MM.1S (cell line): ENCODE results near the gene ASIC5.

Source experiments
- EZH2 ChIP-seq: fragments of 300-600 bp; sonication (generic); optimal IDR thresholded peaks from 2 replicates; pipeline ENCODE3; 2017; ENCODE audit warnings: low read depth, mild to moderate bottlenecking, antibody characterized with exemption, low read length, mixed read lengths
- EZH2phosphoT487 ChIP-seq: fragments of 300-600 bp; sonication (generic); IDR thresholded peaks from 2 replicates; pipeline ENCODE4 v1.6.1; 2018; ENCODE audit warnings: antibody characterized with exemption, low read length
- TF ChIP-seq, protein P1 (sequence below): fragments of 300-600 bp; sonication (generic); IDR thresholded peaks from 2 replicates; pipeline ENCODE4 v1.5.1; 2016; ENCODE audit warnings: antibody characterized with exemption, low read length, mixed read lengths

DNA sequence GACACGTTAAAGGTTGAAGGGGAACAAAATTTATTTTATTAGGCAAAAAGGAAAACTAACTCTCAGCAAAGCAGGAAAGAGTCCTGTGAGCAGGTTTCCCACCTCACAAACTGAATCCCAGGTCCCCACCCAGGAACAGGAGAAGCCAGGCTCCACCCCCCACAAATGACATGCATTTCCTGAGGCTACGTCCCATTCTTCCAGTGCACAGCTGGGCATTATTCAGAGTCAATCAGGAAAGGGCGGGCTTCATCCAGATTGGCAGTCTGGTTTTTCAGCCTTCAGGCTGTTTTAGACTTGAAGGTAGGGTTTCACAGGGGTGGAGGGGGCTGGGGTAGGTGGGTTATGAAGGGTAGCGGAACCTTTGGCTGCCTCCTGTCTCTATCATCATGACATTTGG is 11.9 kb upstream of the ASIC5 start:
- no peak for TF ChIP-seq EZH2
- TF ChIP-seq, protein P1, sequence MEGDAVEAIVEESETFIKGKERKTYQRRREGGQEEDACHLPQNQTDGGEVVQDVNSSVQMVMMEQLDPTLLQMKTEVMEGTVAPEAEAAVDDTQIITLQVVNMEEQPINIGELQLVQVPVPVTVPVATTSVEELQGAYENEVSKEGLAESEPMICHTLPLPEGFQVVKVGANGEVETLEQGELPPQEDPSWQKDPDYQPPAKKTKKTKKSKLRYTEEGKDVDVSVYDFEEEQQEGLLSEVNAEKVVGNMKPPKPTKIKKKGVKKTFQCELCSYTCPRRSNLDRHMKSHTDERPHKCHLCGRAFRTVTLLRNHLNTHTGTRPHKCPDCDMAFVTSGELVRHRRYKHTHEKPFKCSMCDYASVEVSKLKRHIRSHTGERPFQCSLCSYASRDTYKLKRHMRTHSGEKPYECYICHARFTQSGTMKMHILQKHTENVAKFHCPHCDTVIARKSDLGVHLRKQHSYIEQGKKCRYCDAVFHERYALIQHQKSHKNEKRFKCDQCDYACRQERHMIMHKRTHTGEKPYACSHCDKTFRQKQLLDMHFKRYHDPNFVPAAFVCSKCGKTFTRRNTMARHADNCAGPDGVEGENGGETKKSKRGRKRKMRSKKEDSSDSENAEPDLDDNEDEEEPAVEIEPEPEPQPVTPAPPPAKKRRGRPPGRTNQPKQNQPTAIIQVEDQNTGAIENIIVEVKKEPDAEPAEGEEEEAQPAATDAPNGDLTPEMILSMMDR: no peak
- TF ChIP-seq EZH2phosphoT487: no peak
